ENCODE data around the gene ANXA2R.
"Not testable (repeated sequence)": the region's sequence is repeated elsewhere in the genome, so short reads cannot be mapped to it uniquely, and the experiment has no call there.

Gene ANXA2R

DNA sequence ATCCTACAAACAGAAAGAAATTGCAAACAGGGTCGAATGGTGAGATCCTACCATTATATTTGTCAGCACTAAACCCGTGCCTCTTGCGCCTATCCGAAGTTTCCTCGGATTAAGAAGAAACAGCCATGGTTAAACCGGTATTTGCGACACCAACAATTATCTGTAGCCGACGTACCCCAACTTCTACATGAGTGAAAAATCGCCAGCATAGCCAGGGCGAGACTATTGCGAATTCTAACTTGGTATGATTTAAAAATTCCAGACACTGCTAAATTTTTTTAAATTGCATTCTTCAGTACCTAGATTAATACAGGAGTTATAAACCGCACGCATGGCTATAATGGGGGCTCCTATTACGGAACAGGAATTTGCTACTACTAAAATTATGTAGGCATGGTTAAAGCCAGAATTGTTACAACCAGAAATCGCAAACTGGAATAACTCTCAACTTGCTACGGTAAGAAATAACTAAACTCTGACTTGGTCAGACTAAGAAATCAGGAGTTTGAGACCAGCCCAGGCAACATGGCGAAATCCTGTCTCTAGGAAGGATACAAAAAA is 25.3 kb upstream of the ANXA2R start:
- DNase-seq, result peak in 5 of 42 donors; percentile 26 to 40 (median 35)
- intact Hi-C loops (cut with DNase I), result loop anchor here (1.0 to 10.0 kb wide), 2 partner anchors 23 to 59 kb away; partner anchors contain the start of gene ZNF131

DNA sequence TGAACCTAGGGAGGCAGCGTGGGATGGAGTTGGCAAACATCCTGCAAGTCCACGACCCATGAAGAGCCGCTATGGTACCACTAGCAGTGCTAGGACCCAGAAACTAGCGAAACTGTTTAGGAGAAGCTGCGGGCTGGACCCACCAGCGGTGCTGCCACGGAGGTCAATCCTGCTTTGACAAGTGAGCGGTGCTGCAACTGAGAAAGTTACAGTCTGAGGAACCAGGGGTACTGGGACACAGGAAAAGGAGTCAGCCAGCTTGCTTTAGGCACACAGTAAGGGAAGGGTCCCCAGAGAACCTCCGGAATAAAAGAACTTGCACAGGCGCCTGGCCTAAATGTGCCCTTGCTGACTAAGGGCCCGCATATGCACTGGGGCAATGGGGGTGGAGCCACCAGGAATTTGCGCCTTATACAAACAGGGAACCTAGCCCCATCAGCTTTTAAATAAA is 23.6 kb upstream of the ANXA2R start:
- intact Hi-C loops (cut with DNase I), result loop anchor here (10.0 kb wide), 1 partner anchor 61 kb away; the partner anchor contains the start of gene ZNF131
- DNase-seq, result peak in 3 of 42 donors; percentile 15 to 43 (median 24)

DNA sequence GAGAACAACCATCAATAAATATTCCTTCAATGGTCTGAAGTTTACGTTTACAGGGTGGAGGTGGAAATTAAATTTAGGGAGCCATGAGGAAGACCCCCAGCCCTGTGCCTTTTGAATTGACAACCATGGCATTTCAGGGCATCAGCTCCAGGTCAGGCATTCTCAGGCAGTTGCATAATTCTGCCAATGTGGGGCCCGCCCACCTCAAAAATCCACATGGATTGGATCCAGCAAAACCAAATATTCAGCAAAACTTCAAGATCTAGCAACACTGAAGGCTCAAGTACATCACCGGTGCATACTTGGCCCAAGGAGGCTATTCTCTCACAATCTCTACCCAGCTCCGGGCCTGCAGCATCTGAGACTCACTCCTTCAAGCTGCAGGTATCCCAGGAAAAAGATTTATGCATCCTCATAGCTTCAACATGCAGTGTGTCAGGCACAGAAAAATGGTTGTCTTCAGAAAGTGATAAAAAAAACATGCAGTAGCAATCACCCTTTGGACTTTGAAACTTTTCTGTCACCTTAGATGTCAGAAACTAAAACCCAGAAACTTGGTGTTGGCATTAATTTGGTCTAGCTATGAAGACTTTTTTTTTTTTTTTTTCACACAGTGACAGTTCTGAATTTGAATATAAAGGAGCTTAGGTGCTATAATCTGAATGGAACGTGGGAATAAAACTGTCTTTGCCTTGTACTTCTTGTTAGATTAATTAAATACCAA is 21.4 kb upstream of the ANXA2R start:
- intact Hi-C loops (cut with DNase I), result loop anchor here (10.0 kb wide), 1 partner anchor 63 kb away; the partner anchor contains the start of gene ZNF131
- DNase-seq, result no peak

DNA sequence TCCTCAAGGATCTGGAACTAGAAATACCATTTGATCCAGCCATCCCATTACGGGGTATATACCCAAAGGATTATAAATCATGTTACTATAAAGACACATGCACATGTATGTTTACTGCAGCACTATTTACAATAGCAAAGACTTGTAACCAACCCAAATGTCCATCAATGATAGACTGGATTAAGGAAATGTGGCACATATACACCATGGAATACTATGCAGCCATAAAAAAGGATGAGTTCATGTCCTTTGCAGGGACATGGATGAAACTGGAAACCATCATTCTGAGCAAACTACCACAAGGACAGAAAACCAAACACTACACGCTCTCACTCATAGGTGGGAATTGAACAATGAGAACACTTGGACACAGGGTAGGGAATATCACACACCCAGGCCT is 19.9 kb upstream of the ANXA2R start:
- DNase-seq, result not testable (repeated sequence)
- intact Hi-C loops (cut with DNase I), result loop anchor here (10.0 kb wide), 1 partner anchor 65 kb away; the partner anchor contains the start of gene ZNF131

DNA sequence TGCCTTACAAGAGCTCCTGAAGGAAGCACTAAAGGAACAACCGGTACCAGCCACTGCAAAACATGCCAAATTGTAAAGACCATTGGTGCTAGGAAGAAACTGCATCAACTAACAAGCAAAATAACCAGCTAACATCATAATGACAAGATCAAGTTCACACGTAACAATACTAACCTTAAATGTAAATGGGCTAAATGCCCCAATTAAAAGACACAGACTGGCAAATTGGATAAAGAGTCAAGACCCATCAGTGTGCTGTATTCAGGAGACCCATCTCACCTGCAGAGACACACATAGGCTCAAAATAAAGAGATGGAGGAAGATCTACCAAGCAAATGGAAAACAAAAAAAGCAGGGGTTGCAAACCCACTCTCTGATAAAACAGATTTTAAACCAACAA is 15.0 kb upstream of the ANXA2R start:
- DNase-seq; intact Hi-C loops (cut with DNase I): not testable (repeated sequence)

- intact Hi-C loops (cut with DNase I), result no loop called here
Measured at GRCh38 chr5:43051684-43052083, 11.6 kb upstream of the ANXA2R start.

GRCh38 chr5:43050384-43050783 is 10.3 kb upstream of the ANXA2R start:
- no peak for DNase-seq
- intact Hi-C loops (cut with DNase I), result no loop called here

More at GRCh38 chr5:43051684-43052083, 11.6 kb upstream of the ANXA2R start:
- no peak for DNase-seq

DNA sequence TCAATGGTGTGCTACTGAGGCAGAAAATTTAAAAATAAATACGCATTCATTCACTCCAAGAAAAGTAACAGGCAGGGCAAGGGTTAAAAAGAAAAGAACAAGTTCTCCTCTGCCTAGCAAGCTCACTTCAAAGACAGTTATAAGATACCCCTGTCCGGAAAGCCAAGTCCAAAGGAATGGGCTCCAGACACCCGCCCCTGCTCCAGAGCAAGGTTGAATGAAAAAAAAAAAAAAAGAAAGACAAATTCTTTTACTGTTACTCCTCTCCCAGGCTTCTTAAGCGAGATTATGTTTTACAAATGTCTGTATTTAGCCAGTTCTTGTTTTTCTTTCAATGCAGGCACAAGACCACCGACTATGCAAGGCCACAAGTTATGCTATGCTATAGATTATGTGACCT is 9.1 kb upstream of the ANXA2R start:
- DNase-seq, result no peak
- intact Hi-C loops (cut with DNase I), result loop anchor here (10.0 kb wide), 1 partner anchor 144 kb away; no protein-coding TSS in a partner anchor

- DNase-seq, result no peak
- intact Hi-C loops (cut with DNase I), result loop anchor here (10.0 kb wide), 1 partner anchor 142 kb away; no protein-coding TSS in a partner anchor
Measured at GRCh38 chr5:43046474-43046873, 6.4 kb upstream of the ANXA2R start.

GRCh38 chr5:43045236-43045635 is 5.1 kb upstream of the ANXA2R start:
- intact Hi-C loops (cut with DNase I), result loop anchor here (10.0 kb wide), 1 partner anchor 140 kb away; no protein-coding TSS in a partner anchor
- DNase-seq, result no peak

DNA sequence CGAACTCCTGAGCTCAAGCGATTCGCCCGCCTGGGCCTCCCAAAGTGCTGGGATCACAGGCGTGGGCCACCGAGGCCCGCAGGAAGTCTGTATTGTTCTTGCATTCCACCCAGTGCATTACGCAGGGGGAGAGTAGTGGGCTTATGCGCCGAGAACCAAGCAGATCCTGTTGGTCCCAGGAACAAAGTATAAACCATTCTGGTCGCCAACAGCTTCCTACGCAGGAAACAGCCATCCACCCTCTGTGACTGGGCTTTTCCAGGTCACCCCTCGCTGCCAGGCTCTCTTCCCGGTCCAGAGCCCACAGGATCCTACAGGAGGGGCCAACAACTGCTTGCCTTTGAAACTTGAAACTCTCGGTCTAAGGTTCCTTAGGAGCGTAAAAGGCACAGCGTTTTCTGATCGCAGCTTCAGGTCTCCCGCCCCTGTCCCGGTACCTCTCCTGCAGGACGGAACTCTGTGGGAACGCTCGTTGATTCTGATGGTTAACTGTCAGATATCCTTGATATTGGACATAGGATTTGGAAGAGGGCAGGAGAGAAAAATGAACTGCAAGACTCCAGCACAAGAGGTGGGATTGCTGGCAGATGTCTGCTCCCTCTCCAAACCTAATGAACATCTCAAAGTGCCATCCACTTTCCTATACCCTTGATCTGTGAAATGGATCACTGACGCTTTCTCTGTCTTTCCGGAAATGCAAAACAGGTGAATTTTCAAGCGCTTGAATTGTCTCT is 4.2 kb upstream of the ANXA2R start:
- DNase-seq, result peak in 1 of 42 donors; percentile 3

DNA sequence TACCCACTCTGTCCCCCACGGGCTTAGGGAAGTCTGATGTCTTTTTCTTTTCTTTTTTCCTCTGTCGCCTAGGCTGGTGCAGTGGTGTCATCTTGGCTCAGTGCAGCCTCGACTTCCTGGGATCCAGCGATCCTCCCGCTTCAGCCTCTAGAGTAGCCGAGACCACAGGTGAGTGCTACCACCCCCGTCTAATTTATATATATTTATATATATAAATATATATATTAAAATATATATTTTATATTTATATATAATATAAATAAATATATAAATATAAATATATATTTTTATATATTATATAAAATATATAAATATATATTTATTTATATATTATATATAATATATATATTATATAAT is 3.3 kb upstream of the ANXA2R start:
- DNase-seq, result no peak
- intact Hi-C loops (cut with DNase I), result loop anchor here (5.0 to 10.0 kb wide), 2 partner anchors 36 to 139 kb away; no protein-coding TSS in a partner anchor

More for the DNA sequence above, 4.2 kb upstream of the ANXA2R start:
- intact Hi-C loops (cut with DNase I), result loop anchor here (5.0 to 10.0 kb wide), 2 partner anchors 37 to 140 kb away; no protein-coding TSS in a partner anchor

GRCh38 chr5:43042626-43043399 is 2.7 kb upstream of the ANXA2R start:
- peak in 41 of 42 donors; percentile 30 to 84 (median 62) for DNase-seq
- intact Hi-C loops (cut with DNase I), result loop anchor here (1.0 to 10.0 kb wide), 3 partner anchors 22 to 138 kb away; no protein-coding TSS in a partner anchor

- peak in 35 of 42 donors; percentile 41 to 88 (median 69) for DNase-seq
- intact Hi-C loops (cut with DNase I), result loop anchor here (1.0 to 10.0 kb wide), 3 partner anchors 23 to 137 kb away; no protein-coding TSS in a partner anchor
Measured at GRCh38 chr5:43042176-43042625, 2.1 kb upstream of the ANXA2R start.

DNA sequence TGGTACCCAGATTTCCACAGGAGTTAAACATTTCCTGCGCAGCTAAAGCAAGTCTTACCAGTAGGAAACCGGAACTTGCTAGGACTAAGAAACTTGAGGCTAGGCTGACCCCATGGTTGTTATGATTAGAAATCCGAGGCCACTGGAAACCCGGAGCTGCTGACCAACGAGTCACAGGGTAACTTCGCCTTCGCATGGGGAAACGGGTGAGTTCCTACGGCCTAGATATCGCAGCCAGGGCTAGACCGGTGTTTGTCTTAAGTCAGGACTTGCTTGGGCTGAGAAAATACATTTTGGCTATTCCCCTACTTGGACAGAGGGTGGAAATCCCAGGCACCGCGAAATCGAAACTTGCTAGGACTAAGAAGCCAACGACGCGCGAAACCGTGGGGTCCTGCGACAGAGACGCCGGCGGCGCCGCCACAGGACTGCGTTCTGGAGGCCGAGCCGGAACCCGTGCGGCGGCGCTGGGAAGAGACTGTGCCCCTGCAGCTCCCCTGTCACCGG is 1.6 kb upstream of the ANXA2R start:
- intact Hi-C loops (cut with DNase I), result loop anchor here (1.0 to 10.0 kb wide), 3 partner anchors 24 to 137 kb away; no protein-coding TSS in a partner anchor
- DNase-seq, result peak in 29 of 42 donors; percentile 42 to 86 (median 64)

DNA sequence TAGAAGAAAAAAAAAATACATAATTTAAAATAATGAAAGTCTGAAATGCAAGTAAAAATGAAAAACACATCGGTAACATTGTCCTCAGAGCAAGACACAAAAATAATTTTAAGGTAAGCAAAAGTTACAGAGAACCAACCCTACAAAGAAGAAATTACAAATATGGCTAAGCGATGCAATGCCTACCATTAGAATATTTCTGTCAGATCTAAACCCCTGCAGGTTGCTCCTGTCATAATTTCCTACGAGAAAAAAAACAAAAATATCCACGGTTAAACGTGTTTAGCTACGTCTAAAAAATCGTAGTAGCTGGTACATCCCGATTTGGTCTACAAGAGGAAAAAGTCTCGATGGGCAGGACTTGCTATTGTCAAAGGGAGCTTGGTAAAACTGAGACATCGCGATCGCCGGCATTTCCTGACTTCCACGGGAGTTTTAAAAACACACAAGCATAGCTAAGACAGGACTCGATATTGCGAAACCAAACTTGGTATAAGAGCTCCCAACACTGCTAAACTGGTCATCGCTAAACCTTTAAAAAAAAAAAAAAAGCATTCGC is 1.1 kb upstream of the ANXA2R start:
- peak in 4 of 42 donors; percentile 27 to 61 (median 34) for DNase-seq
- intact Hi-C loops (cut with DNase I), result loop anchor here (5.0 to 10.0 kb wide), 2 partner anchors 34 to 136 kb away; no protein-coding TSS in a partner anchor
